ENCODE results near the gene CRYM.
"Not testable (repeated sequence)": the region's sequence is repeated elsewhere in the genome, so short reads cannot be mapped to it uniquely, and the experiment has no call there.

The CRYM gene

DNA sequence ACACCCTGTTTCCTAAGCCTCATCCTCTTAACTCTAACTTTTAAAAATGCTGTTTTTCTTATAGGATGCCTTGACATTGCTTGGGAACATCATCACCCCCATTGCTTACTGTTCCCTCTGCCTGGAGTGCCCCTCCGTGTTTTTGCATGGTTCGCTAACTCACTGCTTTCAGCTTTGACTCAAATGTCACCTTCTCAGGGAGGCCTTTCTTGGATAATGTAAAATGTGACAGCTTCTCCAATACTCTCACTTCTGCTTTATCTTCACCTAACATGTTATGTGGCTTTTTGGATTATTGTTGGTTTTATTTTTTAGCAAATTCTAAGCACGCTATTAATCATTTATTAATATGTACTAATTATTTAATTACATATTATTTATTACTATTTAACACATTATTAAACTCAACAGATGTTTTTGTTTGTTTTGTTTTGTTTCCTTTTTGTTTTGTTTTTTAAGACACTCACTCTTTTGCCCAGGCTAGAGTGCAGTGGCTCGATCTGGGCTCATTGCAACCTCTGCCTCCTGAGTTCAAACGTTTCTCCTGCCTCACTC is 3.8 kb downstream of the CRYM start:
- Histone ChIP-seq H3K4me1 (no peaks in the 10 kb centered on the region), H3K4me3 (ENCODE audit: low read depth, low read length) (no peak overlapping the region), H3K79me2 (no peaks in the 10 kb centered on the region), H3K36me3 (ENCODE audit: control insufficient read depth, insufficient read depth, low read length) (no peaks in the 10 kb centered on the region), H3K27me3 (ENCODE audit: control insufficient read depth, insufficient read depth, low read length) (no peaks in the 10 kb centered on the region), H3K4me2 (ENCODE audit: low read length) (no peak overlapping the region), H3K9ac (no peak overlapping the region), H3K27ac (no peak overlapping the region), H2AFZ (no peak overlapping the region), H3K9me3 (ENCODE audit: control insufficient read depth, low read length) (no peaks in the 10 kb centered on the region)
- TF ChIP-seq, protein P1, sequence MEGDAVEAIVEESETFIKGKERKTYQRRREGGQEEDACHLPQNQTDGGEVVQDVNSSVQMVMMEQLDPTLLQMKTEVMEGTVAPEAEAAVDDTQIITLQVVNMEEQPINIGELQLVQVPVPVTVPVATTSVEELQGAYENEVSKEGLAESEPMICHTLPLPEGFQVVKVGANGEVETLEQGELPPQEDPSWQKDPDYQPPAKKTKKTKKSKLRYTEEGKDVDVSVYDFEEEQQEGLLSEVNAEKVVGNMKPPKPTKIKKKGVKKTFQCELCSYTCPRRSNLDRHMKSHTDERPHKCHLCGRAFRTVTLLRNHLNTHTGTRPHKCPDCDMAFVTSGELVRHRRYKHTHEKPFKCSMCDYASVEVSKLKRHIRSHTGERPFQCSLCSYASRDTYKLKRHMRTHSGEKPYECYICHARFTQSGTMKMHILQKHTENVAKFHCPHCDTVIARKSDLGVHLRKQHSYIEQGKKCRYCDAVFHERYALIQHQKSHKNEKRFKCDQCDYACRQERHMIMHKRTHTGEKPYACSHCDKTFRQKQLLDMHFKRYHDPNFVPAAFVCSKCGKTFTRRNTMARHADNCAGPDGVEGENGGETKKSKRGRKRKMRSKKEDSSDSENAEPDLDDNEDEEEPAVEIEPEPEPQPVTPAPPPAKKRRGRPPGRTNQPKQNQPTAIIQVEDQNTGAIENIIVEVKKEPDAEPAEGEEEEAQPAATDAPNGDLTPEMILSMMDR (IDR thresholded peaks at IDR 0.05): no peak

DNA sequence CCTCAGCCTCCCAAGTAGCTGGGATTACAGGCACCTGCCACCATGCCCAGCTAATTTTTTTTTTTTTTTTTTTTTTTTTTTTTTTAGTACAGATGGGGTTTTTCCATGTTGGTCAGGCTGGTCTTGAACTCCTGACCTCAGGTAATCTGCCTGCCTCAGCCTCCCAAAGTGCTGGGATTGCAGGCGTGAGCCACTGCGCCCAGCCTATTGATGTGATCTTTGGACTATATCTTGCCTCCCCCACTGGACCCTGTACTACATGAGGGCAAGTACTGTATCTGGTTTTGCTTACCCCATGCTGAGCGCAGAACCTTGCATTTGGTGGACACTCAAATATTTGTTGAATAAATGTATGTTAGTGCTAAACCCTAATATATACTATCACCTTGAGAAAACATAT is 5.3 kb downstream of the CRYM start:
- not testable (repeated sequence) for H3K9me3 ChIP-seq (ENCODE audit: control insufficient read depth, low read length); H3K79me2 ChIP-seq; H3K4me2 ChIP-seq (ENCODE audit: low read length); H3K27me3 ChIP-seq (ENCODE audit: control insufficient read depth, insufficient read depth, low read length); H3K9ac ChIP-seq; H3K4me3 ChIP-seq (ENCODE audit: low read depth, low read length); H3K27ac ChIP-seq; H2AFZ ChIP-seq; H3K4me1 ChIP-seq; H3K36me3 ChIP-seq (ENCODE audit: control insufficient read depth, insufficient read depth, low read length)

DNA sequence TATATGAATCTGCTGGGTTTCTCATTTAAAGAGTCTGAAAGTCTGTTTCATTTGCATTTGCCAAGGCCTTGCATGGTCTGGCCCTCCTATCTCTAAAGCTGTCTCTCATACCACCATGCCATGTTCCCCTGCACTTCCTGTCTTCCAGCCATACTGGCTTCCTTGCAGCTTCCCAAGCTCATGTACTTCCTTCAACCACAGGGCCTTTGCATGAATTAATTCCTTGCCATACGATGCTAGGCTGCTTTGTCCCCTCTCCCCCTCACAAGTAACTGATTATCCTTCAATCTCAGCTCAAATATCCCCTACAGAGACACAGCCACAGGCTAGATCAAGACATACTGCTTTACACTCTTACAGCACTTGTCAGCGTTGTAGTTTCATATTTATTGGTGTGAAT is 5.8 kb downstream of the CRYM start:
- Histone ChIP-seq H2AFZ (no peak overlapping the region), H3K27me3 (ENCODE audit: control insufficient read depth, insufficient read depth, low read length) (no peaks in the 10 kb centered on the region), H3K79me2 (no peaks in the 10 kb centered on the region), H3K4me3 (ENCODE audit: low read depth, low read length) (no peak overlapping the region), H3K4me1 (no peaks in the 10 kb centered on the region), H3K4me2 (ENCODE audit: low read length) (no peak overlapping the region), H3K9ac (no peak overlapping the region), H3K27ac (no peak overlapping the region), H3K9me3 (ENCODE audit: control insufficient read depth, low read length) (no peaks in the 10 kb centered on the region), H3K36me3 (ENCODE audit: control insufficient read depth, insufficient read depth, low read length) (no peaks in the 10 kb centered on the region)
- TF ChIP-seq, protein P1 (IDR thresholded peaks at IDR 0.05): no peak

DNA sequence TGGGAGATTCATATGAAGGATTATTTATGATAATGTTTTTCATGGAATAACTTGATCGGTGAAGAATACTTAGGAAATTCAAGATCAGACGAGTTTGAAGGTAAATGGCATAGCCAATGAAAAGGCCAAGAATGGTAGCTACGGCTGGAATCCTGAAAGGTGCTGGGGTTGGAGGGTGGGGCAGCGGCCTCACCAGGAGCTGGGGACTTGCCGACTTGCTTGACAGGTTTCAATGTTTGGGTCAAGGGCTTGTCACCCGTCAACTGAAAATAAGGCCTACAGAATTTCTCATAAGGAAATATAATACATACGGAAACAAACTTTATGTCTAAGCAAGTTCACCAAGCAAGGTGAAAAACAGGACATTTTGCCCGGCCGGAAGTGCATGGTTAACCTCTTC is 9.9 kb downstream of the CRYM start:
- Histone ChIP-seq H3K27me3 (ENCODE audit: control insufficient read depth, insufficient read depth, low read length) (no peaks in the 10 kb centered on the region), H3K4me2 (ENCODE audit: low read length) (no peak overlapping the region)

DNA sequence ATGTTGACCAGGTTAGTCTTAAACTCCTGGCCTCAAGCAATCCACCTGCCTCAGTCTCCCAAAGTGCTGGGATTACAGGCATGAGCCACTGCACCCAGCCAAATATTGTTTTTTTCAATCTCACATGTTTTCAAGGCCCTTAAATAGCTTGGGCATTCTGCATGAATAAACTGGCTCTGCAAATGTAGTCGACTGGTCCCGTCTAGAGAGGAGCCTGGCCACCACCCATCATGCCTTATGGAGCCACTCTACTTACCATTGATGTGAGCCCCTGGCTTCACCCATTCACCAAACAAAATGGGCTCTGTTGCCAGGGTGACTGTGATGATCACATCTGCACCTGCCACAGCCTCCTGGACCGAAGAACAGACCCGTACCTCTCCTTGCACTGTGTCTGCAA is 10.8 kb downstream of the CRYM start:
- H3K9me3 ChIP-seq (ENCODE audit: control insufficient read depth, low read length): no peaks in the 10 kb centered on the region
- TF ChIP-seq, protein P1 (IDR thresholded peaks at IDR 0.05): no peak
- H3K27me3 ChIP-seq (ENCODE audit: control insufficient read depth, insufficient read depth, low read length): no peaks in the 10 kb centered on the region
- no peaks in the 10 kb centered on the region for H3K79me2 ChIP-seq
- no peak overlapping the region for H3K9ac ChIP-seq
- no peak overlapping the region for H3K27ac ChIP-seq
- no peak overlapping the region for H3K4me2 ChIP-seq (ENCODE audit: low read length)
- no peaks in the 10 kb centered on the region for H3K4me1 ChIP-seq
- H3K36me3 ChIP-seq (ENCODE audit: control insufficient read depth, insufficient read depth, low read length): no peaks in the 10 kb centered on the region
- H2AFZ ChIP-seq: no peak overlapping the region
- H3K4me3 ChIP-seq (ENCODE audit: low read depth, low read length): no peak overlapping the region

More for the DNA sequence above, 9.9 kb downstream of the CRYM start:
- no peaks in the 10 kb centered on the region for H3K79me2 ChIP-seq
- H3K4me1 ChIP-seq: no peaks in the 10 kb centered on the region
- H3K4me3 ChIP-seq (ENCODE audit: low read depth, low read length): no peak overlapping the region
- H3K9me3 ChIP-seq (ENCODE audit: control insufficient read depth, low read length): no peaks in the 10 kb centered on the region
- no peaks in the 10 kb centered on the region for H3K36me3 ChIP-seq (ENCODE audit: control insufficient read depth, insufficient read depth, low read length)
- no peak overlapping the region for H3K9ac ChIP-seq
- H2AFZ ChIP-seq: no peak overlapping the region
- TF ChIP-seq, protein P1 (IDR thresholded peaks at IDR 0.05): no peak
- no peak overlapping the region for H3K27ac ChIP-seq
